Endothelial cell of umbilical vein (primary cell): ENCODE results near the gene EYS. TPM values are rescaled to one million over a fixed set of nuclear protein-coding genes. Genes with fewer than 3 reads are reported as not detected.

ENCODE experiments used
- BruUV-seq: library from RNA; stranded (reverse); fragments of 400-500 nt; replicated peaks from 2 replicates; lab custom pipeline; 2021; lab: Mats Ljungman, UMichigan
- CTCF ChIA-PET: fragments of 300-600, 350-600 bp; sonication (Branson Sonifier 250); formaldehyde crosslinking; loops from one replicate; lab custom pipeline; 2021; ENCODE audit warnings: antibody characterized with exemption, inconsistent platforms; lab: Charles Lee
- POLR2A ChIA-PET: fragments of 300-600, 350-600 bp; sonication (Branson Sonifier 250); formaldehyde crosslinking; loops from one replicate; lab custom pipeline; 2021; ENCODE audit warnings: antibody characterized with exemption, inconsistent platforms; lab: Charles Lee
- DNase-seq: peaks from one replicate; pipeline ENCODE4 v3.0.0-alpha.2; 2011; ENCODE audit warnings: low read depth, low spot score
- FAIRE-seq: peaks from 2 replicates; lab custom pipeline; 2011; peaks lifted over from hg19 to GRCh38; lab: Jason Lieb, UNC
- H2AFZ ChIP-seq: 2 replicates; pipeline ENCODE4 v1.6.0; 2012; ENCODE audit warnings: low read depth, low read length, control low read depth, inconsistent platforms
- H3K27ac ChIP-seq: 2 replicates; pipeline ENCODE4 v1.5.1; 2011; ENCODE audit warnings: low read depth, mild to moderate bottlenecking, control low read depth, low read length, moderate library complexity; ENCODE audit not compliant: insufficient read depth
- H3K27me3 ChIP-seq, 2 experiments: 2 replicates each; pipeline versions ENCODE4 v1.6.0 to v1.6.1; 2011; ENCODE audit warnings: low read length in 2 of 2, mixed read lengths in 1 of 2; ENCODE audit not compliant: control insufficient read depth in 2 of 2, insufficient read depth in 2 of 2
- H3K36me3 ChIP-seq, 2 experiments: 2 replicates in 1 of 2; 3 replicates in 1 of 2; pipeline ENCODE4 v1.5.1; 2011; ENCODE audit warnings: low read length in 2 of 2, mild to moderate bottlenecking in 1 of 2, moderate library complexity in 1 of 2; ENCODE audit not compliant: control insufficient read depth in 2 of 2, insufficient read depth in 2 of 2; ENCODE audit errors: extremely low read depth in 1 of 2
- H3K4me1 ChIP-seq: 3 replicates; pipeline ENCODE4 v1.5.1; 2011; ENCODE audit warnings: mild to moderate bottlenecking, low read length; ENCODE audit not compliant: control insufficient read depth, insufficient read depth; ENCODE audit errors: extremely low read depth
- H3K4me2 ChIP-seq: 2 replicates; pipeline ENCODE4 v1.6.1; 2011; ENCODE audit warnings: low read length, control low read depth, mixed read lengths; ENCODE audit not compliant: insufficient read depth
- H3K4me3 ChIP-seq, 3 experiments: fragments of 200-600 bp in 1 of 3; sonication (generic), shearing (Covaris generic) in 1 of 3; replicated peaks in 1 of 3; 2 replicates each; pipeline ENCODE4 v1.5.1; 2011 to 2016; ENCODE audit warnings: control low read depth in 3 of 3, low read length in 3 of 3, mild to moderate bottlenecking in 2 of 3, inconsistent platforms in 1 of 3, low read depth in 1 of 3, moderate library complexity in 1 of 3; ENCODE audit not compliant: insufficient read depth in 1 of 3
- H3K79me2 ChIP-seq: 2 replicates; pipeline ENCODE4 v1.6.0; 2012; ENCODE audit warnings: low read length, inconsistent platforms; ENCODE audit not compliant: control insufficient read depth, insufficient read depth
- H3K9ac ChIP-seq: replicated peaks from 2 replicates; pipeline ENCODE3; 2011; ENCODE audit warnings: low read length, control low read depth; ENCODE audit not compliant: insufficient read depth; ENCODE audit errors: extremely low read depth
- H3K9me1 ChIP-seq: replicated peaks from 3 replicates; pipeline ENCODE4 v1.6.0; 2011; ENCODE audit warnings: mild to moderate bottlenecking, low read length; ENCODE audit not compliant: control insufficient read depth, insufficient read depth; ENCODE audit errors: extremely low read depth
- H3K9me3 ChIP-seq: replicated peaks from 2 replicates; pipeline ENCODE4 v1.5.1; 2012; ENCODE audit warnings: low read length, inconsistent platforms; ENCODE audit not compliant: control insufficient read depth, insufficient read depth
- H4K20me1 ChIP-seq: replicated peaks from 2 replicates; pipeline ENCODE3; 2011; ENCODE audit warnings: mild to moderate bottlenecking, low read length; ENCODE audit not compliant: control insufficient read depth, insufficient read depth; ENCODE audit errors: extremely low read depth
- CTCF ChIP-seq, 2 donors: IDR thresholded peaks; 1 replicate in 1 of 2; 2 replicates in 1 of 2; pipeline ENCODE4 v1.5.1; 2011; ENCODE audit warnings: low read length in 2 of 2, mild to moderate bottlenecking in 2 of 2, moderate library complexity in 2 of 2, control low read depth in 1 of 2, inconsistent platforms in 1 of 2, low read depth in 1 of 2; ENCODE audit not compliant: insufficient read depth in 1 of 2; ENCODE audit errors: extremely low read depth in 1 of 2
- EZH2 ChIP-seq: IDR thresholded peaks from 2 replicates; pipeline ENCODE4 v1.6.1; 2012; ENCODE audit warnings: borderline replicate concordance, low read depth, mild to moderate bottlenecking, moderate library complexity, low read length, inconsistent platforms; ENCODE audit not compliant: severe bottlenecking
- FOS ChIP-seq: IDR thresholded peaks from 2 replicates; pipeline ENCODE4 v1.6.1; 2011; ENCODE audit warnings: mild to moderate bottlenecking, low read length, moderate library complexity, borderline replicate concordance; ENCODE audit not compliant: insufficient read depth
- GATA2 ChIP-seq: IDR thresholded peaks from 2 replicates; pipeline ENCODE4 v1.7.0; 2011; ENCODE audit warnings: low read depth, mild to moderate bottlenecking, moderate library complexity, mixed read lengths, low read length; ENCODE audit not compliant: insufficient read length, insufficient read depth
- JUN ChIP-seq: IDR thresholded peaks from 2 replicates; pipeline ENCODE4 v1.6.1; 2011; ENCODE audit warnings: borderline replicate concordance, low read depth; ENCODE audit not compliant: insufficient read length, insufficient read depth
- MAX ChIP-seq: IDR thresholded peaks from 2 replicates; pipeline ENCODE4 v1.6.1; 2011; ENCODE audit not compliant: insufficient read depth, insufficient read length
- MYC ChIP-seq: IDR thresholded peaks from one replicate; pipeline ENCODE4 v1.6.1; 2011; ENCODE audit warnings: mild to moderate bottlenecking, low read depth, low read length
- POLR2A ChIP-seq: IDR thresholded peaks from 2 replicates; pipeline ENCODE4 v1.6.1; 2012; ENCODE audit warnings: low read depth, mild to moderate bottlenecking, control low read depth, low read length
- POLR2AphosphoS5 ChIP-seq: IDR thresholded peaks from 2 replicates; pipeline ENCODE4 v1.6.1; 2012; ENCODE audit warnings: low read depth, mild to moderate bottlenecking, control low read depth, low read length, moderate library complexity; ENCODE audit not compliant: insufficient read depth
- dilution Hi-C: fragments of 300-500 bp; cut with MboI; formaldehyde crosslinking; loops from one replicate; pipeline ENCODE4 v1.15.0; 2019; ENCODE audit warnings: low sequenced_read_pairs; ENCODE audit not compliant: extremely low pct_ligation_motif_present
- intact Hi-C: fragments of 100-400 bp; cut with micrococcal nuclease; formaldehyde crosslinking; loops from one replicate; pipeline ENCODE4 v1.10.0; 2022
- polyA plus RNA-seq, 4 experiments: library from polyadenylated mRNA; depleted of rRNA in 3 of 4; stranded (reverse) in 3 of 4; unstranded in 1 of 4; fragments of >200 nt; gene quantifications; 2 replicates each; pipeline versions ENCODE4 v1.2.1 to v1.2.3, GENCODE V29; 2011 to 2012; ENCODE audit warnings: missing spikeins in 1 of 4
- total RNA-seq: library from RNA; stranded (reverse); gene quantifications from 2 replicates; pipeline ENCODE4 v1.2.3, GENCODE V29; 2021

The EYS gene
- total and polyA plus RNA-seq, 2 donors (not counting 3 experiments of a cell fraction or from before 2014, with no cell fraction given): 0.01 to 0.27 TPM

DNA sequence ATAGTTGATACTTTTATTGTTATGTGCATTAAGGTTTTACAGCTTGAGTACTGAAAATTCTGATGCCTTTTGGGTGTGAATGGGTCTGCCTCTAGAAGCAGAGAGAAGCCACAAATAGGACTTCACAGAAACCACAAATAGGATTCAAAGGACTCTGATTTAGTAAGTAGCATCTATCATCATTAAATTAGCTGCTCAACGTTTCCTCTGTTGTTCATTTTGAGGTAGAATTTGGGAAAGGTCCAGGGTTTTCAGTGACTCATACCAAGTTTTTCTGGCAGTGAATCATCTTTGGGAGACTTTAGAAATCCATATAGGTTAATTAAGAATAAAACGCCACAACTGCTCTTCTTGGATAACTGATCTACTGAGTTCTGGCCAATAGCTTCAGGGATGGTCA, 1966.3 kb downstream of the EYS start:
- Histone ChIP-seq H3K79me2 (no peaks in the 10 kb centered on the region), H3K9me1 (no peaks in the 10 kb centered on the region), H3K27me3 (no peaks in the 10 kb centered on the region), H3K9me3 (no peaks in the 10 kb centered on the region), H3K4me3 (no peak overlapping the region), H3K9ac (no peak overlapping the region), H2AFZ (no peak overlapping the region), H4K20me1 (no peaks in the 10 kb centered on the region), H3K4me1 (peaks cover 11% of the 10 kb centered on the region), H3K36me3 (no peaks in the 10 kb centered on the region), H3K27ac (no peak overlapping the region), H3K4me2 (no peak overlapping the region)
- CTCF ChIA-PET: interaction anchor here (0.7 to 1.4 kb wide), 4 partner anchors 9 to 143 kb away, joined by 3 to 8 read pairs (median 6); no protein-coding TSS in a partner anchor
- TF ChIP-seq JUN: peak; percentile 62
- TF ChIP-seq MAX: no peak
- no peak for TF ChIP-seq POLR2A
- no peak for TF ChIP-seq EZH2
- TF ChIP-seq CTCF (IDR thresholded peaks at IDR 0.05; ENCODE audit: extremely low read depth in 1 of 2, insufficient read depth in 1 of 2, low read depth in 1 of 2, low read length in 2 of 2): no peak
- no peak for TF ChIP-seq GATA2
- peak; percentile 91 for TF ChIP-seq FOS
- TF ChIP-seq POLR2AphosphoS5: peak; percentile 20
- no peak for TF ChIP-seq MYC
- peak; percentile 90 for FAIRE-seq
- peak; percentile 82 for DNase-seq
- POLR2A ChIA-PET: no interaction called here
- dilution Hi-C loops: no loop called here
- no TSS peak for BruUV-seq
- intact Hi-C loops: no loop called here
